T-helper 22 cell (primary cell): ENCODE results near the gene FUOM.

Experiments
- DNase-seq: peaks from one replicate; pipeline ENCODE4 v3.0.0-alpha.2; 2020; ENCODE audit warnings: low read depth

FUOM gene

GRCh38 chr10:133310399-133310755, 47.4 kb downstream of the FUOM start:
- DNase-seq, result no peak

DNA sequence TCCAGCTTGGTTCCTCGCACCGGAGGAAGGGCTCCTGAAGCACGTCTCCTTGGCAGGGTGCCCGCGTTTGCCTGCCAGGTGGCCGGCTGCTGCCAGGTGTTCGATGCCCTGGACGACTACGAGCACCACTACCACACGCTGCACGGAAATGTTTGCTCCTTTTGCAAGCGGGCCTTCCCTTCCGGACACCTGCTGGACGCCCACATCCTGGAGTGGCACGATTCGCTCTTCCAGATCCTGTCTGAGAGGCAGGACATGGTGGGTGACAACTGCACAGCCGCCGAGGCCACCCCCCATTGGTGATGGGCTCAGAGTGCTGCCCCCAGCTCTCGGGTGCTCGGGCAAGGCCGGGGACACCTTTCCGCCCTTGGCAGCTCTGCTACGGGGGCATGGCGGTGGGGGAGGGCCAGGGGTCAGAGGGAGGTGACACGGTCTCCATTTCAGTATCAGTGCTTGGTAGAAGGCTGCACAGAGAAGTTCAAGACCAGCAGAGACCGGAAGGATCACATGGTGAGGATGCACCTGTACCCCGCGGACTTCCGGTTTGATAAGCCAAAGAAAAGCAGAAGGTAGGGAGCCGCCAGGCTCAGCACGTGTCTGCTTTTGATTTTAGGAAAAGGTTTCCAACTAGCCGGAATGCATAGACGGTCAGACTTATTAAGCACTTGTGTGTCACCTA, 48.0 kb downstream of the FUOM start:
- no peak for DNase-seq

DNA sequence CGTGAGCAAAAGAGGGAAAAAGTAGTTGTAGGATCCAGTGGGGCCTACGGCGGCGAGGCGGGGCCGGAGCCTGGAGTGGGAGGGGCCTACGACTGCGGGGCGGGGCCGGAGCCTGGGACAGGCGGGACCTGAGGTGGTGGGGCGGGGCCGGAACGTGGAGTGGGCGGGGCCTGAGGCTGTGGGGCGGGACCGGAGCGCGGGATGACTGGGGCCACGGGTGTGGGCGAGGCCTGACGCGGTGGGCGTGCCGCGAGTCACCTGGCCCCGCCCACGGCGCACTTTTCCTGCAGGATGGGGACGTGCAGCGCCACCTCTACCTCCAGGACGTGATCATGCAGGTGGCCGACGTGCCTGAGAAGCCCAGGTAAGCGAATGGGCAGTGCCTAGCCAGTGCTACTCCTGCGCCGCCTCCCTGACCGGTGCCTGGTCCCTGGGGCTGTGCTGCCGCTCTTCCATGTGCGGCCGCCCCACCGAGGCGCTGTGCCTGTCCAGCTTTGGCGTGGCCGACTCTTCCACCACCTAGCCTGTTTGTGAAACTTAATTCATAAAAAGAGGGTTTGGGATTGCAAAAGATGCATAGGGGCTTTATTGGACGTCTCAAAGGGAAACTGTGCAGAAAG, 48.6 kb downstream of the FUOM start:
- DNase-seq, result peak; percentile 87

DNA sequence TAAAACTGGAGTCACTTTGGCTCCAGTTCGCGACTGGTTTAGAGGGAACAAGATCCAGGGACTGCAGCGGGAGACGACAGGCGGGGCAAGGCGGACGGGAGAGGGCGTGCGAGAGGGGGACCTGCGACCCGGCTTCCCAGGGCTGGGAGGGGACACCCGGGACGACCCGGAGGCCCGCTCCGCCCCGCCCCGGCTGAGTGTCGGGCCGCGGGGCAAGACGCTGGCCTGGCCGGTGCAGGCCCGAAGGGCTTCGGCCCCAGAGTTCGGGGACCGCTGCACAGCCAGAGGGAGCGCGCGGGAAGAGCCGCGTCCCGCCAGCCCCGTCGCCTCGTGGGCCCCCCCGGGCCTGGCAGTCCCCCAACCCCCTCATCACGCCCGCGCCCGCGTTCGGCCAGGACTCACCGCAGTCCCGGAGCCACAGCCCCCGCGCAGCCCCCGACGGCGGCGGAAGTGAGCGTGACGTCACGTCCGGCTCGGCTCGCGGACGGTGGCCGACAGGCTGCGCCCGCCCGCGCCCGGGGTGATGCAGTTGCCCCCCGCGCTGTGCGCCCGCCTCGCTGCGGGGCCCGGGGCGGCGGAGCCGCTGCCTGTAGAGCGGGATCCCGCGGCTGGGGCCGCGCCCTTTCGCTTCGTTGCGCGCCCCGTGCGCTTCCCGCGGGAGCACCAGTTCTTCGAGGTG, 49.3 kb downstream of the FUOM start, which contains the start of the genes TUBGCP2 and ZNF511:
TUBGCP2 (minus strand) TSS at position 452 of the 679 bp plus-strand sequence. CDS start 5,931 bp downstream, outside the sequence.
ZNF511 (plus strand) TSS at position 494 of the 679 bp plus-strand sequence; CDS start at position 524, 30 bp downstream.
- DNase-seq, result peak; percentile 80

GRCh38 chr10:133307776-133308420, 49.9 kb downstream of the FUOM start:
- peak; percentile 73 for DNase-seq

- DNase-seq, result no peak
Observed at GRCh38 chr10:133306941-133307379, 50.9 kb downstream of the FUOM start.

DNA sequence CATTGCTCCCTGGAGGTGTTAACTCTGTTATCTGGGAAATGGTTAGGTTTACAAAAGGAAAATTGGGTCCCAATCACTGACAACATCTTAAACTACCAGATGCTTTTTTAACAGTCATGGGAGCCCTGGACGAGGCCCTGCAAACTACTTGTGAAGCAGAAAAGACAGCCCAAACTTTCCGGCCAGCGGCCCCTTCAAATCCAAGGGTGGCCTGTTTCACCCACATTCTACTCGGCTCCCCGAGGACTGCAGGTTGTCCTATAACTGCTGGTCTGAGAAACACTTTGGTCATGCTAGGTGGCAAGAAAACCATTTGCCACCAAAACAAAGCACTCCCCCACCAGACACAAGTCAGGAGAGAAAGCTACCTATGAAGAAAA, 51.7 kb downstream of the FUOM start:
- DNase-seq, result no peak
